Upper lobe of left lung (tissue), 4 donors: ENCODE measurements around the gene UFL1.

Source experiments
- POLR2AphosphoS5 ChIP-seq, 2 donors: sonication (generic); formaldehyde crosslinking; IDR thresholded peaks; one replicate each; pipeline ENCODE4 v1.5.1; 2017; ENCODE audit warnings: antibody characterized with exemption in 2 of 2
- TF ChIP-seq, protein P1 (sequence below), 6 experiments: fragments of 450-650 bp in 4 of 6; fragments of 200-600 bp in 2 of 6; sonication (generic) in 2 of 6; IDR thresholded peaks; one replicate each; pipeline ENCODE4 v1.5.1; 2016 to 2019; ENCODE audit warnings: antibody characterized with exemption in 6 of 6

GRCh38 chr6:96491926-96492325 lies 29.7 kb upstream of the UFL1 start:
- TF ChIP-seq, protein P1, sequence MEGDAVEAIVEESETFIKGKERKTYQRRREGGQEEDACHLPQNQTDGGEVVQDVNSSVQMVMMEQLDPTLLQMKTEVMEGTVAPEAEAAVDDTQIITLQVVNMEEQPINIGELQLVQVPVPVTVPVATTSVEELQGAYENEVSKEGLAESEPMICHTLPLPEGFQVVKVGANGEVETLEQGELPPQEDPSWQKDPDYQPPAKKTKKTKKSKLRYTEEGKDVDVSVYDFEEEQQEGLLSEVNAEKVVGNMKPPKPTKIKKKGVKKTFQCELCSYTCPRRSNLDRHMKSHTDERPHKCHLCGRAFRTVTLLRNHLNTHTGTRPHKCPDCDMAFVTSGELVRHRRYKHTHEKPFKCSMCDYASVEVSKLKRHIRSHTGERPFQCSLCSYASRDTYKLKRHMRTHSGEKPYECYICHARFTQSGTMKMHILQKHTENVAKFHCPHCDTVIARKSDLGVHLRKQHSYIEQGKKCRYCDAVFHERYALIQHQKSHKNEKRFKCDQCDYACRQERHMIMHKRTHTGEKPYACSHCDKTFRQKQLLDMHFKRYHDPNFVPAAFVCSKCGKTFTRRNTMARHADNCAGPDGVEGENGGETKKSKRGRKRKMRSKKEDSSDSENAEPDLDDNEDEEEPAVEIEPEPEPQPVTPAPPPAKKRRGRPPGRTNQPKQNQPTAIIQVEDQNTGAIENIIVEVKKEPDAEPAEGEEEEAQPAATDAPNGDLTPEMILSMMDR (IDR thresholded peaks at IDR 0.05): no peak
- no peak for TF ChIP-seq POLR2AphosphoS5 (IDR thresholded peaks at IDR 0.05)
